Osteoblast (primary cell): Measurements from ENCODE around the gene ZDHHC11B. TPM values are rescaled to one million over a fixed set of nuclear protein-coding genes. Genes with fewer than 3 reads are reported as not detected.

Experiments
- DNase-seq: peaks from one replicate; pipeline ENCODE4 v3.0.0; 2011; ENCODE audit warnings: low spot score, mixed read lengths; ENCODE audit not compliant: insufficient read length; ENCODE audit errors: missing footprints
- H2AFZ ChIP-seq: 2 replicates; pipeline ENCODE4 v1.6.0; 2011; ENCODE audit warnings: mild to moderate bottlenecking, low read length
- H3K27ac ChIP-seq: 2 replicates; pipeline ENCODE4 v1.5.1; 2011; ENCODE audit warnings: mild to moderate bottlenecking, low read depth, low read length, moderate library complexity
- H3K27me3 ChIP-seq: 2 replicates; pipeline ENCODE4 v1.6.0; 2012; ENCODE audit warnings: mild to moderate bottlenecking, control low read depth, inconsistent platforms, low read length, moderate library complexity; ENCODE audit not compliant: insufficient read depth
- H3K36me3 ChIP-seq: 2 replicates; pipeline ENCODE4 v1.5.1; 2011; ENCODE audit warnings: mild to moderate bottlenecking, low read length, control low read depth, moderate library complexity; ENCODE audit not compliant: insufficient read depth
- H3K4me1 ChIP-seq: 2 replicates; pipeline ENCODE4 v1.5.1; 2011; ENCODE audit warnings: mild to moderate bottlenecking, low read length, control low read depth, moderate library complexity; ENCODE audit not compliant: insufficient read depth
- H3K4me2 ChIP-seq: 2 replicates; pipeline ENCODE4 v1.6.0; 2011; ENCODE audit warnings: mild to moderate bottlenecking, low read length; ENCODE audit not compliant: insufficient read depth
- H3K4me3 ChIP-seq: fragments of 200-600 bp; sonication (generic); 3 replicates; pipeline ENCODE4 v1.5.1; 2012; ENCODE audit warnings: mild to moderate bottlenecking, low read length, inconsistent platforms; ENCODE audit not compliant: insufficient read depth
- H3K79me2 ChIP-seq: 2 replicates; pipeline ENCODE4 v1.6.0; 2012; ENCODE audit warnings: mild to moderate bottlenecking, low read length, control low read depth, inconsistent platforms; ENCODE audit not compliant: insufficient read depth
- H3K9me3 ChIP-seq: 2 replicates; pipeline ENCODE4 v1.5.1; 2011; ENCODE audit warnings: low read depth, low read length, control low read depth
- H4K20me1 ChIP-seq: 2 replicates; pipeline ENCODE4 v1.6.0; 2012; ENCODE audit warnings: mild to moderate bottlenecking, low read length, control low read depth; ENCODE audit not compliant: insufficient read depth
- CTCF ChIP-seq: IDR thresholded peaks from 2 replicates; pipeline ENCODE4 v1.5.1; 2011; ENCODE audit warnings: mild to moderate bottlenecking, low read depth, low read length, moderate library complexity; ENCODE audit errors: extremely low read depth
- total RNA-seq: library from RNA; depleted of rRNA; stranded (reverse); fragments of >200 nt; gene quantifications from 2 replicates; pipeline ENCODE4 v1.2.3, GENCODE V29; 2012

The ZDHHC11B gene
- total RNA-seq, 1 donor = not detected

GRCh38 chr5:673161-673830, 111.2 kb downstream of the ZDHHC11B start:
- peaks cover 37% of the 10 kb centered on the region for H3K27me3 ChIP-seq
- peak overlapping the region; percentile 32 for H3K27ac ChIP-seq
- H2AFZ ChIP-seq = no peak overlapping the region
- no peaks in the 10 kb centered on the region for H3K79me2 ChIP-seq
- peak overlapping the region; percentile 40 for H3K4me2 ChIP-seq
- peaks cover 11% of the 10 kb centered on the region for H3K4me1 ChIP-seq
- no peaks in the 10 kb centered on the region for H4K20me1 ChIP-seq
- peak; percentile 82 for DNase-seq
- no peak for TF ChIP-seq CTCF
- no peaks in the 10 kb centered on the region for H3K9me3 ChIP-seq
- H3K36me3 ChIP-seq = no peaks in the 10 kb centered on the region
- no peak overlapping the region for H3K4me3 ChIP-seq

- Histone ChIP-seq H2AFZ (no peak overlapping the region), H3K4me3 (no peak overlapping the region), H3K36me3 (no peaks in the 10 kb centered on the region), H3K9me3 (no peaks in the 10 kb centered on the region), H3K79me2 (no peaks in the 10 kb centered on the region), H4K20me1 (no peaks in the 10 kb centered on the region), H3K27me3 (peaks cover 37% of the 10 kb centered on the region), H3K4me1 (peaks cover 11% of the 10 kb centered on the region), H3K4me2 (peak overlapping the region; percentile 40), H3K27ac (peak overlapping the region; percentile 60)
- no peak for TF ChIP-seq CTCF
- DNase-seq = peak; percentile 97
Observed at GRCh38 chr5:672329-673160, 112.0 kb downstream of the ZDHHC11B start.

- Histone ChIP-seq H3K27ac (peak overlapping the region; percentile 60), H3K79me2 (no peaks in the 10 kb centered on the region), H3K4me1 (peaks cover 11% of the 10 kb centered on the region), H4K20me1 (no peaks in the 10 kb centered on the region), H3K9me3 (no peaks in the 10 kb centered on the region), H2AFZ (peak overlapping the region; percentile 52), H3K27me3 (peaks cover 37% of the 10 kb centered on the region), H3K4me2 (peak overlapping the region; percentile 78), H3K4me3 (peak overlapping the region; percentile 62), H3K36me3 (no peaks in the 10 kb centered on the region)
- DNase-seq = peak; percentile 99
- peak; percentile 84 for TF ChIP-seq CTCF
Observed at GRCh38 chr5:671459-672328, 112.8 kb downstream of the ZDHHC11B start.
